Panc1 (cell line): Measurements from ENCODE around the gene TRPC3. TPM values are rescaled to one million over a fixed set of nuclear protein-coding genes. Genes with fewer than 3 reads are reported as not detected.

ENCODE experiments used
- ATAC-seq: fragments of 200-7000 bp; cut with Tn5 transposase; 2 replicates; pipeline ENCODE4 v1.9.1; 2020; ENCODE audit warnings: mild to moderate bottlenecking, moderate library complexity
- BruUV-seq: library from RNA; stranded (reverse); fragments of 400-500 nt; replicated peaks from 2 replicates; lab custom pipeline; 2021; lab: Mats Ljungman, UMichigan
- CTCF ChIA-PET: fragments of 300-600 bp; sonication (Branson Sonifier 250); formaldehyde crosslinking; loops from one replicate; lab custom pipeline; 2022; ENCODE audit warnings: antibody characterized with exemption; lab: Charles Lee
- POLR2A ChIA-PET: fragments of 300-600 bp; sonication (Branson Sonifier 250); formaldehyde crosslinking; loops from one replicate; lab custom pipeline; 2022; ENCODE audit warnings: antibody characterized with exemption; lab: Charles Lee
- DNase-seq: peaks from one replicate; pipeline ENCODE4 v3.0.0-alpha.2; 2010; ENCODE audit warnings: low read depth, low spot score
- H3K27ac ChIP-seq: 2 replicates; pipeline ENCODE4 v1.5.1; 2011; ENCODE audit warnings: mild to moderate bottlenecking, low read length, inconsistent platforms
- H3K27me3 ChIP-seq: fragments of 200-500 bp; sonication (Bioruptor generic); 2 replicates; pipeline ENCODE4 v1.6.0; 2014; ENCODE audit warnings: low read length, inconsistent platforms; ENCODE audit not compliant: control insufficient read depth, insufficient read depth
- H3K36me3 ChIP-seq: fragments of 200-500 bp; sonication (Bioruptor generic); 2 replicates; pipeline ENCODE4 v1.5.1; 2014; ENCODE audit warnings: inconsistent platforms, mild to moderate bottlenecking, low read length, moderate library complexity; ENCODE audit not compliant: control insufficient read depth, insufficient read depth
- H3K4me1 ChIP-seq: 2 replicates; pipeline ENCODE4 v1.5.1; 2011; ENCODE audit warnings: inconsistent platforms, mild to moderate bottlenecking, low read length, moderate library complexity; ENCODE audit not compliant: control insufficient read depth, insufficient read depth
- H3K4me3 ChIP-seq, 2 experiments: 2 replicates each; pipeline ENCODE4 v1.5.1; 2011 to 2012; ENCODE audit warnings: low read depth in 2 of 2, low read length in 2 of 2, mild to moderate bottlenecking in 2 of 2, inconsistent platforms in 1 of 2, moderate library complexity in 1 of 2
- H3K9me3 ChIP-seq: fragments of 200-500 bp; sonication (Bioruptor generic); 2 replicates; pipeline ENCODE4 v1.5.1; 2014; ENCODE audit warnings: low read depth, mild to moderate bottlenecking, inconsistent platforms, low read length, moderate library complexity; ENCODE audit not compliant: control insufficient read depth, insufficient read depth
- POLR2AphosphoS5 ChIP-seq: IDR thresholded peaks from 2 replicates; pipeline ENCODE4 v1.6.1; 2012; ENCODE audit warnings: mild to moderate bottlenecking, low read depth, low read length, moderate library complexity
- REST ChIP-seq, 2 experiments: IDR thresholded peaks; 2 replicates each; pipeline ENCODE4 v1.6.1; 2011 to 2012; ENCODE audit warnings: low read depth in 2 of 2, control low read depth in 1 of 2, low read length in 1 of 2, mild to moderate bottlenecking in 1 of 2, moderate library complexity in 1 of 2; ENCODE audit not compliant: insufficient read depth in 1 of 2
- SIN3A ChIP-seq: IDR thresholded peaks from 2 replicates; pipeline ENCODE4 v1.6.1; 2012; ENCODE audit warnings: low read depth, mild to moderate bottlenecking, low read length, moderate library complexity, borderline replicate concordance; ENCODE audit not compliant: insufficient read depth
- TCF7L2 ChIP-seq: IDR thresholded peaks from 2 replicates; pipeline ENCODE4 v1.6.1; 2011; ENCODE audit warnings: mild to moderate bottlenecking, low read depth, low read length, inconsistent platforms
- in situ Hi-C: cut with HindIII; loops from 2 replicates; pipeline ENCODE4 v1.10.0; 2016; ENCODE audit warnings: low sequenced_read_pairs, low pct_unique_long_range_greater_than_20kb
- intact Hi-C: fragments of 100-400 bp; cut with micrococcal nuclease; formaldehyde crosslinking; loops from one replicate; pipeline ENCODE4 v1.10.0; 2022; ENCODE audit not compliant: unreplicated experiment
- total RNA-seq: library from RNA; stranded (reverse); gene quantifications from one replicate; pipeline ENCODE4 v1.2.1, GENCODE V29; 2021; ENCODE audit not compliant: unreplicated experiment
- TF ChIP-seq, protein P1 (sequence below): fragments of 450-650 bp; IDR thresholded peaks from 2 replicates; pipeline ENCODE4 v1.5.1; 2017; ENCODE audit warnings: mild to moderate bottlenecking

Gene TRPC3
- total RNA-seq, 1 experiment from 2014 or later = 0.08 TPM

- TF ChIP-seq POLR2AphosphoS5 (no peak), SIN3A (no peak), TCF7L2 (no peak), REST (IDR thresholded peaks at IDR 0.05; ENCODE audit: insufficient read depth in 1 of 2, low read depth in 2 of 2, low read length in 1 of 2) (no peak)
- TF ChIP-seq, protein P1, sequence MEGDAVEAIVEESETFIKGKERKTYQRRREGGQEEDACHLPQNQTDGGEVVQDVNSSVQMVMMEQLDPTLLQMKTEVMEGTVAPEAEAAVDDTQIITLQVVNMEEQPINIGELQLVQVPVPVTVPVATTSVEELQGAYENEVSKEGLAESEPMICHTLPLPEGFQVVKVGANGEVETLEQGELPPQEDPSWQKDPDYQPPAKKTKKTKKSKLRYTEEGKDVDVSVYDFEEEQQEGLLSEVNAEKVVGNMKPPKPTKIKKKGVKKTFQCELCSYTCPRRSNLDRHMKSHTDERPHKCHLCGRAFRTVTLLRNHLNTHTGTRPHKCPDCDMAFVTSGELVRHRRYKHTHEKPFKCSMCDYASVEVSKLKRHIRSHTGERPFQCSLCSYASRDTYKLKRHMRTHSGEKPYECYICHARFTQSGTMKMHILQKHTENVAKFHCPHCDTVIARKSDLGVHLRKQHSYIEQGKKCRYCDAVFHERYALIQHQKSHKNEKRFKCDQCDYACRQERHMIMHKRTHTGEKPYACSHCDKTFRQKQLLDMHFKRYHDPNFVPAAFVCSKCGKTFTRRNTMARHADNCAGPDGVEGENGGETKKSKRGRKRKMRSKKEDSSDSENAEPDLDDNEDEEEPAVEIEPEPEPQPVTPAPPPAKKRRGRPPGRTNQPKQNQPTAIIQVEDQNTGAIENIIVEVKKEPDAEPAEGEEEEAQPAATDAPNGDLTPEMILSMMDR = no peak
- ChIA-PET POLR2A (no interaction called here), CTCF (no interaction called here)
- H3K27ac ChIP-seq = no peak overlapping the region
- intact Hi-C loops (no loop called here), in situ Hi-C loops (no loop called here)
- no peak overlapping the region for H3K4me3 ChIP-seq
- ATAC-seq (no peak), DNase-seq (no peak)
- H3K9me3 ChIP-seq = no peaks in the 10 kb centered on the region
- BruUV-seq = no TSS peak
- peaks cover 17% of the 10 kb centered on the region for H3K27me3 ChIP-seq
- no peaks in the 10 kb centered on the region for H3K4me1 ChIP-seq
- H3K36me3 ChIP-seq = no peaks in the 10 kb centered on the region
These were observed 2.0 kb upstream of the TRPC3 start for GRCh38 chr4:121953860-121954259.

- Histone ChIP-seq H3K9me3 (no peaks in the 10 kb centered on the region), H3K4me3 (no peak overlapping the region), H3K27me3 (peaks cover 17% of the 10 kb centered on the region), H3K27ac (no peak overlapping the region), H3K36me3 (no peaks in the 10 kb centered on the region), H3K4me1 (no peaks in the 10 kb centered on the region)
- no TSS peak for BruUV-seq
- DNase-seq (no peak), ATAC-seq (no peak)
- POLR2A ChIA-PET = no interaction called here
- CTCF ChIA-PET = no interaction called here
- TF ChIP-seq SIN3A (no peak), POLR2AphosphoS5 (no peak), REST (IDR thresholded peaks at IDR 0.05; ENCODE audit: insufficient read depth in 1 of 2, low read depth in 2 of 2, low read length in 1 of 2) (no peak), TCF7L2 (no peak)
- TF ChIP-seq, protein P1 = no peak
- intact Hi-C loops = no loop called here
- in situ Hi-C loops = no loop called here
These were observed 430 bp upstream of the TRPC3 start for GRCh38 chr4:121952290-121952689.
